DND-41 (cell line): ENCODE data around the gene TSPOAP1.

Experiments used
- ATAC-seq: fragments of 200-7000 bp; cut with Tn5 transposase; 3 replicates; pipeline ENCODE4 v1.9.1; 2021; ENCODE audit warnings: low read depth; ENCODE audit not compliant: insufficient read depth
- DNase-seq: peaks from one replicate; pipeline ENCODE4 v3.0.0-alpha.2; 2020
- H2AFZ ChIP-seq: 2 replicates; pipeline ENCODE4 v1.6.0; 2012; ENCODE audit warnings: low read depth, low read length
- H3K27ac ChIP-seq: 2 replicates; pipeline ENCODE4 v1.5.1; 2012; ENCODE audit warnings: low read length, inconsistent platforms
- H3K27me3 ChIP-seq: fragments of 200-600 bp; sonication (generic); 2 replicates; pipeline ENCODE4 v1.6.0; 2012; ENCODE audit warnings: low read length, mild to moderate bottlenecking, inconsistent platforms; ENCODE audit not compliant: insufficient read depth, poor library complexity
- H3K36me3 ChIP-seq: 2 replicates; pipeline ENCODE4 v1.5.1; 2012; ENCODE audit warnings: low read length, inconsistent platforms; ENCODE audit not compliant: insufficient read depth
- H3K4me1 ChIP-seq: 2 replicates; pipeline ENCODE4 v1.5.1; 2012; ENCODE audit warnings: mild to moderate bottlenecking, low read length; ENCODE audit not compliant: insufficient read depth
- H3K4me2 ChIP-seq: 2 replicates; pipeline ENCODE4 v1.6.0; 2012; ENCODE audit warnings: mild to moderate bottlenecking, moderate library complexity, low read length, inconsistent platforms; ENCODE audit not compliant: insufficient read depth
- H3K4me3 ChIP-seq, 2 experiments: fragments of 200-600 bp in 1 of 2; shearing (Covaris generic) in 1 of 2; 2 replicates each; pipeline ENCODE4 v1.5.1; 2012 to 2016; ENCODE audit warnings: inconsistent platforms in 2 of 2, low read length in 2 of 2, mild to moderate bottlenecking in 2 of 2, low read depth in 1 of 2, moderate library complexity in 1 of 2
- H3K79me2 ChIP-seq: 2 replicates; pipeline ENCODE4 v1.6.0; 2012; ENCODE audit warnings: low read length, inconsistent platforms; ENCODE audit not compliant: insufficient read depth
- H3K9ac ChIP-seq: 2 replicates; pipeline ENCODE4 v1.6.0; 2012; ENCODE audit warnings: low read depth, mild to moderate bottlenecking, inconsistent platforms, low read length, moderate library complexity
- H3K9me3 ChIP-seq: 2 replicates; pipeline ENCODE4 v1.5.1; 2012; ENCODE audit warnings: low read length, moderate library complexity, mild to moderate bottlenecking, inconsistent platforms; ENCODE audit not compliant: insufficient read depth, severe bottlenecking
- H4K20me1 ChIP-seq: 2 replicates; pipeline ENCODE4 v1.6.0; 2012; ENCODE audit warnings: low read length; ENCODE audit not compliant: insufficient read depth
- CTCF ChIP-seq: IDR thresholded peaks from 2 replicates; pipeline ENCODE4 v1.5.1; 2012; ENCODE audit warnings: borderline replicate concordance, low read length, moderate library complexity, mild to moderate bottlenecking; ENCODE audit not compliant: poor library complexity, severe bottlenecking; ENCODE audit errors: extremely low read depth
- EZH2 ChIP-seq: IDR thresholded peaks from 3 replicates; pipeline ENCODE4 v1.6.1; 2012; ENCODE audit warnings: borderline replicate concordance, low read depth, mild to moderate bottlenecking, moderate library complexity, low read length, inconsistent platforms; ENCODE audit not compliant: severe bottlenecking

Gene TSPOAP1

GRCh38 chr17:58270476-58271215 is 57.9 kb downstream of the TSPOAP1 start:
- no peak for TF ChIP-seq EZH2
- TF ChIP-seq CTCF: peak; percentile 29
- H3K4me1 ChIP-seq: no peaks in the 10 kb centered on the region
- ATAC-seq: no peak

GRCh38 chr17:58269557-58270291 is 58.9 kb downstream of the TSPOAP1 start:
- Histone ChIP-seq H3K79me2 (no peaks in the 10 kb centered on the region), H3K27me3 (peaks cover 20% of the 10 kb centered on the region), H3K9me3 (no peaks in the 10 kb centered on the region), H4K20me1 (no peaks in the 10 kb centered on the region), H2AFZ (no peak overlapping the region), H3K36me3 (no peaks in the 10 kb centered on the region), H3K4me3 (no peak overlapping the region), H3K27ac (no peak overlapping the region), H3K4me1 (no peaks in the 10 kb centered on the region), H3K4me2 (no peak overlapping the region), H3K9ac (no peak overlapping the region)
- DNase-seq: no peak
- no peak for ATAC-seq
- TF ChIP-seq CTCF (no peak), EZH2 (no peak)

More at GRCh38 chr17:58270476-58271215, 57.9 kb downstream of the TSPOAP1 start:
- H3K27me3 ChIP-seq: peaks cover 13% of the 10 kb centered on the region
- no peak overlapping the region for H3K27ac ChIP-seq
- H4K20me1 ChIP-seq: no peaks in the 10 kb centered on the region
- H3K4me2 ChIP-seq: no peak overlapping the region
- H3K4me3 ChIP-seq: no peak overlapping the region
- no peaks in the 10 kb centered on the region for H3K79me2 ChIP-seq
- H3K9me3 ChIP-seq: no peaks in the 10 kb centered on the region
- H3K36me3 ChIP-seq: no peaks in the 10 kb centered on the region
- DNase-seq: no peak
- H2AFZ ChIP-seq: no peak overlapping the region
- H3K9ac ChIP-seq: no peak overlapping the region

- peaks cover 27% of the 10 kb centered on the region for H3K27me3 ChIP-seq
- DNase-seq (no peak), ATAC-seq (no peak)
- H3K36me3 ChIP-seq: no peaks in the 10 kb centered on the region
- no peaks in the 10 kb centered on the region for H3K4me1 ChIP-seq
- H2AFZ ChIP-seq: no peak overlapping the region
- H3K79me2 ChIP-seq: no peaks in the 10 kb centered on the region
- no peak overlapping the region for H3K4me2 ChIP-seq
- no peaks in the 10 kb centered on the region for H4K20me1 ChIP-seq
- TF ChIP-seq EZH2 (no peak), CTCF (no peak)
- H3K27ac ChIP-seq: no peak overlapping the region
- H3K9ac ChIP-seq: no peak overlapping the region
- H3K4me3 ChIP-seq: no peak overlapping the region
- H3K9me3 ChIP-seq: no peaks in the 10 kb centered on the region
Measured at GRCh38 chr17:58268774-58269556, 59.6 kb downstream of the TSPOAP1 start.
